Endodermal cell (in vitro differentiated cells): ENCODE data around the gene RNF123. TPM values are rescaled to one million over a fixed set of nuclear protein-coding genes. Genes with fewer than 3 reads are reported as not detected.

Experiments used
- DNase-seq: peaks from one replicate; pipeline ENCODE4 v3.0.0-alpha.2; 2017
- H3K27ac ChIP-seq: 2 replicates; pipeline ENCODE4 v1.5.1; 2013; ENCODE audit warnings: mild to moderate bottlenecking, low read depth, low read length, moderate library complexity
- H3K27me3 ChIP-seq: 2 replicates; pipeline ENCODE4 v1.6.1; 2013; ENCODE audit warnings: mild to moderate bottlenecking, low read length, moderate library complexity; ENCODE audit not compliant: insufficient read depth, control insufficient read depth, poor library complexity, severe bottlenecking
- H3K36me3 ChIP-seq: 2 replicates; pipeline ENCODE4 v1.7.0; 2013; ENCODE audit warnings: mild to moderate bottlenecking, low read length, moderate library complexity; ENCODE audit not compliant: control insufficient read depth, insufficient read depth
- H3K4me1 ChIP-seq: one replicate; pipeline ENCODE4 v1.7.0; 2013; ENCODE audit warnings: low read length; ENCODE audit not compliant: control insufficient read depth, insufficient read depth
- H3K4me3 ChIP-seq: 2 replicates; pipeline ENCODE4 v1.5.1; 2013; ENCODE audit warnings: mild to moderate bottlenecking, low read length, moderate library complexity
- H3K9ac ChIP-seq: 2 replicates; pipeline ENCODE4 v1.6.1; 2013; ENCODE audit warnings: mild to moderate bottlenecking, low read length, moderate library complexity; ENCODE audit not compliant: poor library complexity, severe bottlenecking; ENCODE audit errors: extremely low read depth
- H3K9me3 ChIP-seq: 2 replicates; pipeline ENCODE4 v1.6.1; 2013; ENCODE audit warnings: mild to moderate bottlenecking, low read length, moderate library complexity; ENCODE audit not compliant: control insufficient read depth
- H3K27ac Mint-ChIP-seq: 2 replicates; pipeline ENCODE4 v1.8.0; 2020; ENCODE audit warnings: mixed read lengths
- H3K27me3 Mint-ChIP-seq: 2 replicates; pipeline ENCODE4 v1.8.0; 2021; ENCODE audit warnings: mild to moderate bottlenecking, mixed read lengths; ENCODE audit not compliant: insufficient read depth
- H3K36me3 Mint-ChIP-seq: 2 replicates; pipeline ENCODE4 v1.8.0; 2020; ENCODE audit warnings: low read depth, mixed read lengths
- H3K4me1 Mint-ChIP-seq: 2 replicates; pipeline ENCODE4 v1.8.0; 2020; ENCODE audit warnings: mixed read lengths
- H3K4me3 Mint-ChIP-seq: 2 replicates; pipeline ENCODE4 v1.8.0; 2020; ENCODE audit warnings: mild to moderate bottlenecking, moderate library complexity, mixed read lengths
- H3K9me3 Mint-ChIP-seq: 2 replicates; pipeline ENCODE4 v1.8.0; 2020; ENCODE audit warnings: mild to moderate bottlenecking, mixed read lengths
- WGBS, 2 experiments: methylation state at CpG; one replicate each; pipeline versions ENCODE4 v1.1.5 to v1.1.7; 2013; ENCODE audit warnings: missing lambda C conversion rate in 2 of 2, mixed read lengths in 1 of 2; ENCODE audit not compliant: insufficient coverage in 1 of 2, insufficient read length in 1 of 2; 5-methylcytosine and 5-hydroxymethylcytosine counted together
- total RNA-seq, 2 donors: library from RNA; stranded (reverse); fragmentation: NEBNext Ultra II Directional in 1 of 2; extraction: Animal tissue kit (Norgen Biotek cat#: 25700) in 1 of 2; gene quantifications; 2 replicates in 1 of 2; 3 replicates in 1 of 2; pipeline ENCODE4 v1.2.1, GENCODE V29; 2021
- TF ChIP-seq, protein P1 (sequence below): fragments of 200-600 bp; sonication (generic); conservative IDR thresholded peaks from 2 replicates; pipeline ENCODE4 v1.5.0; 2021; ENCODE audit warnings: antibody characterized with exemption, mild to moderate bottlenecking

RNF123 gene
- total RNA-seq, 2 donors from 2014 or later, result 47.3 to 47.6 TPM

GRCh38 chr3:49750056-49750455 is 60.7 kb downstream of the RNF123 start:
- H3K27ac Mint-ChIP-seq, result peak overlapping the region; percentile 87

GRCh38 chr3:49751501-49751900 is 62.1 kb downstream of the RNF123 start:
- Histone ChIP-seq H3K4me3 (no peak overlapping the region), H3K36me3 (peaks cover 31% of the 10 kb centered on the region), H3K27me3 (no peaks in the 10 kb centered on the region), H3K9ac (no peak overlapping the region), H3K4me1 (peaks cover 10% of the 10 kb centered on the region), H3K27ac (no peak overlapping the region), H3K9me3 (no peaks in the 10 kb centered on the region)
- Mint-ChIP-seq H3K27me3 (no peaks in the 10 kb centered on the region), H3K4me1 (peaks cover 9% of the 10 kb centered on the region), H3K27ac (no peak overlapping the region), H3K4me3 (no peak overlapping the region), H3K36me3 (peaks cover 24% of the 10 kb centered on the region), H3K9me3 (no peaks in the 10 kb centered on the region)
- 99 to 100% methylated on average over 2 to 4 of the region's 4 CpGs for WGBS, 2 experiments
- DNase-seq, result no peak
- TF ChIP-seq, protein P1, sequence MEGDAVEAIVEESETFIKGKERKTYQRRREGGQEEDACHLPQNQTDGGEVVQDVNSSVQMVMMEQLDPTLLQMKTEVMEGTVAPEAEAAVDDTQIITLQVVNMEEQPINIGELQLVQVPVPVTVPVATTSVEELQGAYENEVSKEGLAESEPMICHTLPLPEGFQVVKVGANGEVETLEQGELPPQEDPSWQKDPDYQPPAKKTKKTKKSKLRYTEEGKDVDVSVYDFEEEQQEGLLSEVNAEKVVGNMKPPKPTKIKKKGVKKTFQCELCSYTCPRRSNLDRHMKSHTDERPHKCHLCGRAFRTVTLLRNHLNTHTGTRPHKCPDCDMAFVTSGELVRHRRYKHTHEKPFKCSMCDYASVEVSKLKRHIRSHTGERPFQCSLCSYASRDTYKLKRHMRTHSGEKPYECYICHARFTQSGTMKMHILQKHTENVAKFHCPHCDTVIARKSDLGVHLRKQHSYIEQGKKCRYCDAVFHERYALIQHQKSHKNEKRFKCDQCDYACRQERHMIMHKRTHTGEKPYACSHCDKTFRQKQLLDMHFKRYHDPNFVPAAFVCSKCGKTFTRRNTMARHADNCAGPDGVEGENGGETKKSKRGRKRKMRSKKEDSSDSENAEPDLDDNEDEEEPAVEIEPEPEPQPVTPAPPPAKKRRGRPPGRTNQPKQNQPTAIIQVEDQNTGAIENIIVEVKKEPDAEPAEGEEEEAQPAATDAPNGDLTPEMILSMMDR, result no peak

More at GRCh38 chr3:49750056-49750455, 60.7 kb downstream of the RNF123 start:
- Mint-ChIP-seq H3K27me3 (no peaks in the 10 kb centered on the region), H3K9me3 (no peaks in the 10 kb centered on the region), H3K36me3 (peaks cover 30% of the 10 kb centered on the region), H3K4me3 (no peak overlapping the region), H3K4me1 (no peaks in the 10 kb centered on the region)
- H3K27me3 ChIP-seq, result no peaks in the 10 kb centered on the region
- 84 to 96% methylated on average over 3 to 4 of the region's 4 CpGs for WGBS, 2 experiments
- no peak overlapping the region for H3K27ac ChIP-seq
- DNase-seq, result no peak
- H3K9ac ChIP-seq, result no peak overlapping the region
- peaks cover 40% of the 10 kb centered on the region for H3K36me3 ChIP-seq
- no peaks in the 10 kb centered on the region for H3K9me3 ChIP-seq
- no peaks in the 10 kb centered on the region for H3K4me1 ChIP-seq
- TF ChIP-seq, protein P1, result no peak
- H3K4me3 ChIP-seq, result no peak overlapping the region

DNA sequence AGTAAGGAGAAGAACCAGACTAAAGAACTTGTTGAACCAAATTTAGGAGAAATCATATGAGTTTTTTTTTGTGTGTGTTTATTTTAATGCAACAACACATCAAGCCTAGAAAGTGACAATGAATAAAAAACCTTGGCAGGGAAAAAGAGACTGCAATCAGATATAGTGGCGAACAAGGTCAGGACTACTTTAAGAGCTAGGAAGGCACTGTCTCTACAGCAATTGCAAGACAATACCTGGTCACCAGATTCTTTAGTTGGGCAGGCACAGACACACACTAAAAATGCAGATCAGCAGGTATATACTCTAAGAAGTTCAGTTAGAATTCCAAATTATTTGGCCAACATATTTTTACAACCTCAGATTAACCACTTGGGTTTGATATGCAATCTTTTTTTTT is 65.2 kb downstream of the RNF123 start:
- WGBS, 2 experiments, result 70 to 95% methylated on average over 1 of the region's 1 CpG
- H3K4me1 Mint-ChIP-seq, result peaks cover 17% of the 10 kb centered on the region
- no peak overlapping the region for H3K27ac Mint-ChIP-seq

More for the DNA sequence above, 65.2 kb downstream of the RNF123 start:
- peaks cover 9% of the 10 kb centered on the region for H3K36me3 ChIP-seq
- H3K27me3 ChIP-seq, result no peaks in the 10 kb centered on the region
- H3K9me3 ChIP-seq, result no peaks in the 10 kb centered on the region
- no peaks in the 10 kb centered on the region for H3K27me3 Mint-ChIP-seq
- H3K36me3 Mint-ChIP-seq, result peaks cover 15% of the 10 kb centered on the region
- TF ChIP-seq, protein P1, result no peak
- DNase-seq, result no peak
- no peak overlapping the region for H3K27ac ChIP-seq
- peaks cover 10% of the 10 kb centered on the region for H3K4me1 ChIP-seq
- no peaks in the 10 kb centered on the region for H3K9me3 Mint-ChIP-seq
- H3K4me3 ChIP-seq, result no peak overlapping the region
- H3K9ac ChIP-seq, result no peak overlapping the region
- no peak overlapping the region for H3K4me3 Mint-ChIP-seq
